GM03348 (cell line): ENCODE data around the gene SSH2.

Experiments
- DNase-seq: peaks from one replicate; pipeline ENCODE4 v3.0.0; 2012; ENCODE audit warnings: low spot score

Gene SSH2

DNA sequence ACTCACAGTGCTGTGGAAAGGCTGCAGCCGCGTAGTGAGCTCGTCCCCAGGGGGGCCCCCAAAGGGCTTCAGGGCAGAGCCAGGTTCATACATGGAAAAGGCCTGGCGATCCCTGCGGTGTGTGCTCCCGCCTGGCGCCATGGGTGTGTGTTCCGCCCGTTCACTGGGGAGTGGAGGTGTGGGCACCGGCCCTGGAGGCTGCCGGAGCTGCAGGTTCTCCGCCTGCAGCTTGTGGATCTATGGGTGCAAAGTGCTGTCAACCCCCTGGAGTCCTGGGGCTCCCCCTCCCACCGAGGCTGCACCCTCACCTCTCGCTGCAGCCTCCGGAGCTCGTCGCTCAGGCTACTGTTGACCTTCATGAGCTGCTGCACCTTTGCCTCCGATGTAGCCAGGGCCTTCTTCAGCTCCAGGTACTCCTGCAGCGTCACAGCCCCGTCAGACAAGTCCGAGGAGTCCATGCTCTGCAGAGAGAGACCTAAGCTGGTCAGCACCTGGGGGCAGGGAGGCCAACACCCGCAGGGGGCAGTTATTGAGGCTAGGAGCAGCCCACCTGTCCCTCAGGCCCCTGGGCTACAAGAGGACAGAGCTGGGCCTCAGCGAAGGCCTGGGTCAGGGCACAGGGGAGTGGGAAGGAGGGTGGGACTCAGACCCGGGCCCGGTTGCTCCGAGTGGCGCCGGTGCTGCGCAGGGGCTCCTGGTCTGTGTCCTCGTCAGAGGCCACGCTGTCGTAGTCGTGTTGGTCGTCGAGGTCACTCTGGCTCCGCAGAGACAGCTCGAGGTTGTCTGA, 353.6 kb downstream of the SSH2 start:
- DNase-seq, result no peak
